ENCODE data around the gene CRABP2. TPM values are rescaled to one million over a fixed set of nuclear protein-coding genes. Genes with fewer than 3 reads are reported as not detected.
A peak's percentile ranks its signal among the peaks of the same experiment; 100 is the strongest.

Gene CRABP2
- total RNA-seq, 1 donor from 2014 or later = 1.4 TPM

- no peaks in the 10 kb centered on the region for H3K36me3 Mint-ChIP-seq (ENCODE audit: low read depth)
- H3K27me3 Mint-ChIP-seq (ENCODE audit: insufficient read depth) = peaks cover 47% of the 10 kb centered on the region
- no peak for DNase-seq (ENCODE audit: low spot score)
- intact Hi-C loops (cut with micrococcal nuclease) = no loop called here
- H3K27ac Mint-ChIP-seq = no peak overlapping the region
- H3K4me1 Mint-ChIP-seq (ENCODE audit: low read depth) = peaks cover 28% of the 10 kb centered on the region
- no peak overlapping the region for H3K4me3 Mint-ChIP-seq
- no peaks in the 10 kb centered on the region for H3K9me3 Mint-ChIP-seq
Observed at GRCh38 chr1:156703741-156704140, 1.6 kb downstream of the CRABP2 start.

- Mint-ChIP-seq H3K9me3 (no peaks in the 10 kb centered on the region), H3K4me1 (ENCODE audit: low read depth) (peaks cover 28% of the 10 kb centered on the region), H3K27me3 (ENCODE audit: insufficient read depth) (peaks cover 43% of the 10 kb centered on the region)
Observed at GRCh38 chr1:156703336-156703735, 2.0 kb downstream of the CRABP2 start.

DNA sequence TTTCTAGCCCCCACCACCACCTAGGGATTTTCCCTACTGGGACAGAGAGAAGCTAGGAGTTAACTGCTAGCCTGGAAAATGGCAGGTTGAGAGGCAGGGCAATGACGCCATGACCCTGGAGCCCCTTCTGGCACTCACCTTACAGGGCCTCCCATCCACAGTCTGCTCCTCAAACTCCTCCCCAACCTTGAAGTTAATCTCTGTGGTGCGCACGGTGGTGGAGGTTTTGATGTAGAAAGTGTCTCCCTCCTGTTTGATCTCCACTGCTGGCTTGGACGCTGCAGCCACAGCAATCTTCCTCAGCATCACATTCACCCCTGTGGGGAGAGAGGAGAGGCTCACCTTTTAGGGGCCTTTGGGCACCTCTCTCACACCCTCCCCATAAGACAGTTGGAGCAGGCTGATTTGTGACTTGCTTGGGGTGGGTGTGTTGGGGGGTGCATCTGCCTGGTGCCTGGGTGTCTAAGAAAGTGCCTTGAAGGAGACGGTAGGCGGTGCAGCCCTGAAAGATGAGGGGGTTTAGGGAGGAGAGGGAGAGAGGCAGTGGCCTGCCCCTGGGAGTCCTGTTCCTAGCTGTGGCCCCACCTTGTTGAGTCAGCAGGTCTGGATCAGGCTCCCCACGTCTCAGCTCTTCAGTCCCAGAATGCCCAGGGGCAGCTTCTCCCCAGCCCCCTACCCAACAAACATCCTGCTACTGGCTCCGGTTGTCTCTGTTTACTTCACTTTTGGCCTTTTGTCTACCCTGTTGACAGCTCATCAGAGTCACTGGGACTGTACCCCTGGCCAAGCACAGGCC is 4.4 kb downstream of the CRABP2 start:
- Mint-ChIP-seq H3K27ac (no peak overlapping the region), H3K36me3 (ENCODE audit: low read depth) (no peaks in the 10 kb centered on the region), H3K27me3 (ENCODE audit: insufficient read depth) (peaks cover 34% of the 10 kb centered on the region), H3K9me3 (no peaks in the 10 kb centered on the region), H3K4me3 (no peak overlapping the region), H3K4me1 (ENCODE audit: low read depth) (peaks cover 17% of the 10 kb centered on the region)
- intact Hi-C loops (cut with micrococcal nuclease) = no loop called here
- DNase-seq (ENCODE audit: low spot score) = no peak

More at GRCh38 chr1:156703336-156703735, 2.0 kb downstream of the CRABP2 start:
- DNase-seq (ENCODE audit: low spot score) = no peak
- H3K36me3 Mint-ChIP-seq (ENCODE audit: low read depth) = no peaks in the 10 kb centered on the region
- no peak overlapping the region for H3K4me3 Mint-ChIP-seq
- H3K27ac Mint-ChIP-seq = no peak overlapping the region
- intact Hi-C loops (cut with micrococcal nuclease) = no loop called here

GRCh38 chr1:156698995-156699394 is 6.4 kb downstream of the CRABP2 start:
- no peak for DNase-seq (ENCODE audit: low spot score)
- Mint-ChIP-seq H3K27me3 (ENCODE audit: insufficient read depth) (peaks cover 27% of the 10 kb centered on the region), H3K4me1 (ENCODE audit: low read depth) (peaks cover 6% of the 10 kb centered on the region), H3K4me3 (no peak overlapping the region), H3K36me3 (ENCODE audit: low read depth) (no peaks in the 10 kb centered on the region), H3K27ac (no peak overlapping the region), H3K9me3 (no peaks in the 10 kb centered on the region)
- intact Hi-C loops (cut with micrococcal nuclease) = no loop called here

GRCh38 chr1:156697481-156697880 is 7.9 kb downstream of the CRABP2 start:
- no peaks in the 10 kb centered on the region for H3K36me3 Mint-ChIP-seq (ENCODE audit: low read depth)
- H3K4me3 Mint-ChIP-seq = no peak overlapping the region
- peaks cover 12% of the 10 kb centered on the region for H3K4me1 Mint-ChIP-seq (ENCODE audit: low read depth)
- H3K27ac Mint-ChIP-seq = peak overlapping the region; percentile 2
- DNase-seq (ENCODE audit: low spot score) = no peak
- no peaks in the 10 kb centered on the region for H3K9me3 Mint-ChIP-seq
- intact Hi-C loops (cut with micrococcal nuclease) = no loop called here
- peaks cover 30% of the 10 kb centered on the region for H3K27me3 Mint-ChIP-seq (ENCODE audit: insufficient read depth)

DNA sequence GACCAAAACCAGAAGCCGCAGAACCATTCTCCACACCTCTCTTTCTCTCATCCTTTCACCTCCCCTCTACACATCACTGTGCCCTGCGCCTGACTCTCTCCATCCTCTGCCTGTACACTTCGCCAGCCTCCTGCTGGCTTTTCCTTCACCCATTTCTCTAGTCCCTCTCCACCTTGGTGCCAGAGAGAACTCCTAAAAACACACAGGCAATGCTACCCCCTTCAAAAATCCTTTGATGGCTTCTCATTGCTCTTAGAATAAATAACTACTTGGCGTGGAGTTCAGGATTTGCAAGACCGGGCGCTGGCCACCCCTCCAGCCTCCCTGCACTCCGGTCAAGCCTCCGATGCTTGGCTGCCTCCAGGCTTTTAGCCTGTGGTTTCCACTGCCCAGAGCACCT is 8.6 kb downstream of the CRABP2 start:
- H3K27me3 Mint-ChIP-seq (ENCODE audit: insufficient read depth) = peaks cover 38% of the 10 kb centered on the region
- H3K4me1 Mint-ChIP-seq (ENCODE audit: low read depth) = peaks cover 18% of the 10 kb centered on the region
- H3K36me3 Mint-ChIP-seq (ENCODE audit: low read depth) = no peaks in the 10 kb centered on the region
- H3K27ac Mint-ChIP-seq = no peak overlapping the region
- intact Hi-C loops (cut with micrococcal nuclease) = no loop called here
- no peak overlapping the region for H3K4me3 Mint-ChIP-seq
- no peak for DNase-seq (ENCODE audit: low spot score)
- no peaks in the 10 kb centered on the region for H3K9me3 Mint-ChIP-seq

DNA sequence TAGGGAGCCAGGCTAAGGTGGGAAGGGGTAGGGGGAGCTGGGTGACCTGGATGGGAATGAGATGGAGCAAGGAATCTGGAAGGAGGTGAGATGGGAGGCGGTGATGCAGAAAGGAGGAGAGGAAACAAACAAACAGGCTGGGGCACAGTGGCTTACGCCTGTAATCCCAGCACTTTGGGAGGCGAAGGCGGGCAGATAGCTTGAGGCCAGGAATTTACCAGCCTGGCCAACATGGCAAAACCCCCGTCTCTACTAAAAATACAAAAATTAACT is 10.8 kb downstream of the CRABP2 start:
- H3K36me3 Mint-ChIP-seq (ENCODE audit: low read depth) = no peaks in the 10 kb centered on the region
- intact Hi-C loops (cut with micrococcal nuclease) = no loop called here
- H3K27ac Mint-ChIP-seq = no peak overlapping the region
- peaks cover 22% of the 10 kb centered on the region for H3K4me1 Mint-ChIP-seq (ENCODE audit: low read depth)
- peaks cover 50% of the 10 kb centered on the region for H3K27me3 Mint-ChIP-seq (ENCODE audit: insufficient read depth)
- H3K4me3 Mint-ChIP-seq = no peak overlapping the region
- DNase-seq (ENCODE audit: low spot score) = no peak
- no peaks in the 10 kb centered on the region for H3K9me3 Mint-ChIP-seq

- Mint-ChIP-seq H3K27me3 (ENCODE audit: insufficient read depth) (peaks cover 53% of the 10 kb centered on the region), H3K4me1 (ENCODE audit: low read depth) (peaks cover 25% of the 10 kb centered on the region), H3K4me3 (no peak overlapping the region), H3K27ac (no peak overlapping the region), H3K36me3 (ENCODE audit: low read depth) (no peaks in the 10 kb centered on the region), H3K9me3 (no peaks in the 10 kb centered on the region)
- intact Hi-C loops (cut with micrococcal nuclease) = no loop called here
- DNase-seq (ENCODE audit: low spot score) = no peak
Observed at GRCh38 chr1:156693848-156694689, 11.3 kb downstream of the CRABP2 start.

DNA sequence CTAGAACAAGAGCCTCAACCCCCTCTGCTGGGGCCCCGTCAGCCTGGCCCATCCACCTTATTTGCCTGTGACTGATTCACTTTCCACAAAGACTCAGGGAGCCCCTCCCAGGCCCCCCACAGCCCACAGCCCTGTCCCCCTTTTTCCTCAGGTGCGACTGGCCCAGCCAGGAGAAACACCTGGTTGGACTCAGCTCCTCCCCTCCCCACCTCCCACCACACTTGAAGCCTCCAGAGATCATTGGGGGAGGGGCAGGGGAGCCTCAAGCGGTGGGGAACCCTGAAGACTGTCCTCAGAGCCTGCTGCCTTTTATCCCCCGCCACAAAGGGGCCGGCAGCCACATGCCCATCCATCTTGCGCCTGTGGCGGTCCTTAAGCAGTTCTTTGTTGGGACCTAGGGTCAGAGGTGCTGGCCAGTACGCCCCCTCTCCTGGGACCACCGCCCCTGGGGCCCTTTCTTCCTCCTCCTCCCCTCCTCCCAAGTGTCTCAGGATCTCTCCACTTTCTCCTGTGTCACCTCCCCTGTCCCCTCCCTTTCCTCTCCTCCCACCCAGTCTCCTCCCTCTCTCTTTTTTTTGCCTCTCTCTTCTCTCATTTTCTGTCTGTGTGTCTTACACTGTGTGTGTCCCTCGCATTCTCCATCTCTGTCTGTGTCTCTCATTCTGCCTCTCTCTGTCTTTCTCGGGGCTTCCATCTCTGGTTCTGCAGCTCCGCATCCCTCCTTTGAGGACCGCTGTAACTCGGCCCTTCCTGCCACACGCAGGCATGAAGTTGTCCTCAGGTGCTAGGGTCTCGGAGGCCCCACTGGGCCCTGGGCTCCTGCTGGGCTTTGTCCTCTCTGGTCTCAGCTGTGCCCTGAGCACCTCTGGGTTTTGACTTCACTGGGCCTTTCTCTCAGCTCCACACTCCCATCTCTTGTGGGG is 12.2 kb downstream of the CRABP2 start:
- H3K4me1 Mint-ChIP-seq (ENCODE audit: low read depth) = peaks cover 25% of the 10 kb centered on the region
- no peak for DNase-seq (ENCODE audit: low spot score)
- intact Hi-C loops (cut with micrococcal nuclease) = no loop called here
- no peaks in the 10 kb centered on the region for H3K9me3 Mint-ChIP-seq
- H3K27me3 Mint-ChIP-seq (ENCODE audit: insufficient read depth) = peaks cover 58% of the 10 kb centered on the region
- H3K27ac Mint-ChIP-seq = no peak overlapping the region
- H3K36me3 Mint-ChIP-seq (ENCODE audit: low read depth) = no peaks in the 10 kb centered on the region
- H3K4me3 Mint-ChIP-seq = no peak overlapping the region

DNA sequence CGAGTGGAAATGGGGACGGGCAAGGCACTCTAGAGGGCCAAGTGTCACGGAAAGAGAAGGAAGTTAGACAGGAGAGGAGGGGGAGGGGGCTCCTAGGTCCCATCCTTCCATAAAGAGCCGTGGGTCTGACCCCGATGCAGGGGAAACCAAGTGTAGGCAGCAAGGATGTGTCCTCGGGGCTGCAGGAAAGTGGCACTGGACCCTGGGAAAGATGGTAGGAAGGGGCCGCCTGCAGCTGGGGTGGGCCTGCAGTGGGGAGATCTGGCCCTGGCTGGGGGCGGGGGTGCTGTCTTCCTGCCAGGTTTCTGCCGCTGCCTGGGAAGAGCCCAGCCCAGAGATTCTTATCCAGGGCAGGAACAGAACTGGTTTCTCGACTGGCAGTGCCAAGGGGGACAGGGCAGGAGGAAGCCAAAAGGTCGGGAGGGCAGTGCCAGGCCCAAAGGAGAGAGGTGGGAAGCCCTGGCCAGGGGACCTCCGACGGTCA is 12.9 kb downstream of the CRABP2 start:
- no peak overlapping the region for H3K27ac Mint-ChIP-seq
- no peak for DNase-seq (ENCODE audit: low spot score)
- intact Hi-C loops (cut with micrococcal nuclease) = no loop called here

DNA sequence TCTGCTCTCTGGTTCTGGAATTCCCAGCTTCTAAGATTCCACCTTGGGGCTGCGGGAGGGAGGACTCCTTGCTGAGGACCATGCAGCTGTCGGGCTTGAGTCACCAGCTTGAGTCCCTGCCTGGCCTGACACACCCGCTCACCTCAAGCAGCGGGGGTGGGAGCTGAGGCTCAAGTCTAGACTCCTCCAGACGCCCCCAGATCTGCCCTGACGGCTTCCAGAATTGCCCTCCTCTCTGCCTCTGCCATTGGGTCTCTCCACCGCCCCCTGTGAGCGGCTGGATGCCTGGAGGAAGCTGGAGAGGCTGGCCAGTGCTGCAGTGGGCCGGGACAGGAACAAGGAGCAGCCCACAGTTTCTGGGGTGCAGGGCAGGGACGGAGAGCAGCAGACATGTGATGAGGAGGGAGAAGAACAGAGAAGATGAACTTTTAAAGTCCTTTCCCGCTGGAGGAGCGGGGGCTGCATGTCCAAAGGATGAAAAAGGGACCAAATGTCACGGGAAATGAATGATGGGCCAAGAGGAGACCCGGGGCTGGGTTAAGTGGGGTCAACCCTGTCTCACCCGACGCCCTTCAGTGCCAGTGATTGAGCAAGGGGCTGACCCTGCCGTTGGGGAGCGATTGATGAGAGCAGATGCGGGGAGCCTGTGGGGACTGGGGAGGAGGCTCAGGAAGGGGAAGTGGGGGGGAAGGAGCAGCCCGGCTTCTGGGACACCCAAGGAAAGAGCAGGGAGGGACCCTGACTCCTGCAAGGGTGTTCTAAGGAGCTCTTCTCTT is 13.5 kb downstream of the CRABP2 start:
- DNase-seq (ENCODE audit: low spot score) = no peak
- Mint-ChIP-seq H3K9me3 (no peaks in the 10 kb centered on the region), H3K27ac (no peak overlapping the region), H3K27me3 (ENCODE audit: insufficient read depth) (peaks cover 59% of the 10 kb centered on the region), H3K4me1 (ENCODE audit: low read depth) (peaks cover 25% of the 10 kb centered on the region), H3K4me3 (no peak overlapping the region), H3K36me3 (ENCODE audit: low read depth) (no peaks in the 10 kb centered on the region)
- intact Hi-C loops (cut with micrococcal nuclease) = no loop called here

More for the DNA sequence above, 12.9 kb downstream of the CRABP2 start:
- Mint-ChIP-seq H3K27me3 (ENCODE audit: insufficient read depth) (peaks cover 58% of the 10 kb centered on the region), H3K36me3 (ENCODE audit: low read depth) (no peaks in the 10 kb centered on the region), H3K4me1 (ENCODE audit: low read depth) (peaks cover 25% of the 10 kb centered on the region), H3K9me3 (no peaks in the 10 kb centered on the region), H3K4me3 (no peak overlapping the region)

GRCh38 chr1:156691191-156691590 is 14.2 kb downstream of the CRABP2 start:
- H3K9me3 Mint-ChIP-seq = no peaks in the 10 kb centered on the region
- H3K4me1 Mint-ChIP-seq (ENCODE audit: low read depth) = peaks cover 25% of the 10 kb centered on the region
- H3K4me3 Mint-ChIP-seq = no peak overlapping the region
- peaks cover 59% of the 10 kb centered on the region for H3K27me3 Mint-ChIP-seq (ENCODE audit: insufficient read depth)
- no peaks in the 10 kb centered on the region for H3K36me3 Mint-ChIP-seq (ENCODE audit: low read depth)
- intact Hi-C loops (cut with micrococcal nuclease) = no loop called here
- no peak overlapping the region for H3K27ac Mint-ChIP-seq
- no peak for DNase-seq (ENCODE audit: low spot score)

All from activated T-helper 1 cell treated with anti-CD3 and anti-CD28 coated beads, Interleukin-12 subunit alpha, Interleukin-12 subunit beta, Interleukin-2, Interleukin-4 antibody, amounts not matched to agents 30 ng/mL and 10 ng/mL and 1 ng/mL, durations not matched to agents 14 hours and 24 hours and 36 hours (primary cell).